HCT116 (cell line): ENCODE data around the gene CEBPA. TPM values are rescaled to one million over a fixed set of nuclear protein-coding genes. Genes with fewer than 3 reads are reported as not detected.

Experiments
- ATAC-seq: fragments of 200-7000 bp; cut with Tn5 transposase; 2 replicates; pipeline ENCODE4 v1.9.1; 2020; ENCODE audit warnings: mild to moderate bottlenecking, moderate library complexity
- BruUV-seq: library from RNA; stranded (reverse); fragments of 400-500 nt; replicated peaks from 2 replicates; lab custom pipeline; 2021; lab: Mats Ljungman, UMichigan
- CTCF ChIA-PET: fragments of 300-600 bp; sonication (Branson Sonifier 250); formaldehyde crosslinking; loops from one replicate; lab custom pipeline; 2021; ENCODE audit warnings: antibody characterized with exemption; lab: Charles Lee
- POLR2A ChIA-PET: fragments of 300-600, 350-600 bp; sonication (Branson Sonifier 250); formaldehyde crosslinking; loops from one replicate; lab custom pipeline; 2021; ENCODE audit warnings: antibody characterized with exemption; lab: Charles Lee
- RAD21 ChIA-PET, 2 experiments: fragments of 300-600 bp; sonication (Branson Sonifier 250); formaldehyde crosslinking; loops; one replicate each; lab custom pipeline; 2023; ENCODE audit warnings: low total read pairs in 2 of 2; ENCODE audit not compliant: uncharacterized antibody in 2 of 2, unreplicated experiment in 2 of 2, low non-redundant PET in 1 of 2; lab: Charles Lee
- DNase-seq: peaks from one replicate; pipeline ENCODE4 v3.0.0-alpha.2; 2010; ENCODE audit warnings: low read depth, low spot score
- H2AFZ ChIP-seq: fragments of 200-600 bp; shearing (Covaris generic), sonication (generic); 2 replicates; pipeline ENCODE4 v1.6.1; 2017; ENCODE audit warnings: low read depth, mixed run types, mixed read lengths, antibody characterized with exemption, low read length; ENCODE audit not compliant: poor library complexity, severe bottlenecking
- H3K27ac ChIP-seq: 2 replicates; pipeline ENCODE4 v1.5.1; 2012; ENCODE audit warnings: low read depth, low read length
- H3K27me3 ChIP-seq: fragments of 200-600 bp; sonication (generic); 2 replicates; pipeline ENCODE4 v1.6.1; 2016; ENCODE audit warnings: mixed run types, low read length, mixed read lengths; ENCODE audit not compliant: insufficient read depth
- H3K36me3 ChIP-seq, 2 experiments: fragments of 200-500 bp in 1 of 2; fragments of 200-600 bp in 1 of 2; sonication (Bioruptor generic) in 1 of 2; sonication (generic) in 1 of 2; 2 replicates each; pipeline versions ENCODE4 v1.5.1 to v1.6.1; 2014 to 2016; ENCODE audit warnings: low read length in 2 of 2, inconsistent platforms in 1 of 2, mixed read lengths in 1 of 2, mixed run types in 1 of 2; ENCODE audit not compliant: insufficient read depth in 2 of 2, control insufficient read depth in 1 of 2
- H3K4me1 ChIP-seq, 2 experiments: fragments of 200-600 bp in 1 of 2; sonication (generic) in 1 of 2; 2 replicates each; pipeline versions ENCODE4 v1.5.1 to v1.6.1; 2012 to 2017; ENCODE audit warnings: low read length in 2 of 2, inconsistent platforms in 1 of 2, mild to moderate bottlenecking in 1 of 2, mixed read lengths in 1 of 2, mixed run types in 1 of 2, moderate library complexity in 1 of 2; ENCODE audit not compliant: insufficient read depth in 2 of 2, control insufficient read depth in 1 of 2
- H3K4me2 ChIP-seq: fragments of 200-600 bp; sonication (generic); 2 replicates; pipeline ENCODE4 v1.6.1; 2017; ENCODE audit warnings: mixed run types, low read length, mixed read lengths
- H3K4me3 ChIP-seq, 2 experiments: fragments of 200-600 bp in 1 of 2; sonication (generic) in 1 of 2; replicated peaks in 1 of 2; 2 replicates each; pipeline ENCODE4 v1.5.1; 2011 to 2016; ENCODE audit warnings: low read length in 2 of 2, control low read depth in 1 of 2, low read depth in 1 of 2, mild to moderate bottlenecking in 1 of 2, mixed read lengths in 1 of 2, mixed run types in 1 of 2
- H3K79me2 ChIP-seq: fragments of 200-600 bp; sonication (generic); 2 replicates; pipeline ENCODE4 v1.6.1; 2017; ENCODE audit warnings: mild to moderate bottlenecking, mixed run types, low read length, moderate library complexity, mixed read lengths; ENCODE audit not compliant: insufficient read depth
- H3K9ac ChIP-seq: fragments of 200-600 bp; sonication (generic); 2 replicates; pipeline ENCODE4 v1.6.1; 2016; ENCODE audit warnings: low read length, mixed read lengths
- H3K9me2 ChIP-seq: fragments of 200-600 bp; sonication (generic), shearing (Covaris generic); 2 replicates; pipeline ENCODE4 v1.6.1; 2017; ENCODE audit warnings: mixed run types, mild to moderate bottlenecking, moderate library complexity; ENCODE audit not compliant: insufficient read depth
- H3K9me3 ChIP-seq, 2 experiments: fragments of 200-500 bp in 1 of 2; fragments of 200-600 bp in 1 of 2; sonication (Bioruptor generic) in 1 of 2; sonication (generic) in 1 of 2; 2 replicates each; pipeline ENCODE4 v1.6.1; 2014 to 2017; ENCODE audit warnings: low read length in 2 of 2, mixed read lengths in 2 of 2, inconsistent platforms in 1 of 2, low read depth in 1 of 2, mild to moderate bottlenecking in 1 of 2, mixed run types in 1 of 2, moderate library complexity in 1 of 2; ENCODE audit not compliant: control insufficient read depth in 1 of 2, insufficient read depth in 1 of 2
- H4K20me1 ChIP-seq: fragments of 200-600 bp; sonication (generic), shearing (Covaris generic); 2 replicates; pipeline ENCODE4 v1.6.1; 2017; ENCODE audit warnings: mixed run types, mild to moderate bottlenecking, moderate library complexity; ENCODE audit not compliant: insufficient read depth
- EGR1 ChIP-seq: IDR thresholded peaks from 2 replicates; pipeline ENCODE4 v1.6.1; 2012; ENCODE audit warnings: low read depth
- EZH2phosphoT487 ChIP-seq: fragments of 200-600 bp; IDR thresholded peaks from 2 replicates; pipeline ENCODE4 v1.6.1; 2018; ENCODE audit warnings: antibody characterized with exemption, borderline replicate concordance
- FOSL1 ChIP-seq: IDR thresholded peaks from 2 replicates; pipeline ENCODE4 v1.6.1; 2012; ENCODE audit warnings: low read depth
- JUND ChIP-seq: IDR thresholded peaks from 2 replicates; pipeline ENCODE4 v1.6.1; 2012
- SIN3A ChIP-seq: IDR thresholded peaks from 2 replicates; pipeline ENCODE4 v1.6.1; 2012; ENCODE audit warnings: low read depth
- ZBTB33 ChIP-seq: IDR thresholded peaks from 2 replicates; pipeline ENCODE4 v1.6.1; 2011; ENCODE audit warnings: mild to moderate bottlenecking, low read length, moderate library complexity; ENCODE audit not compliant: insufficient replicate concordance; ENCODE audit errors: extremely low read depth
- ZFX ChIP-seq: fragments of 450-650 bp; IDR thresholded peaks from 2 replicates; pipeline ENCODE4 v1.6.1; 2017
- intact Hi-C: fragments of 100-400 bp; cut with micrococcal nuclease; formaldehyde crosslinking; loops from 2 replicates; pipeline ENCODE4 v1.10.0; 2022
- total RNA-seq: library from RNA; stranded (reverse); gene quantifications from one replicate; pipeline ENCODE4 v1.2.1, GENCODE V29; 2021; ENCODE audit not compliant: unreplicated experiment
- TF ChIP-seq, protein P1 (sequence below): IDR thresholded peaks from 2 replicates; pipeline ENCODE4 v1.6.1; 2012

Gene CEBPA
- total RNA-seq, 1 experiment from 2014 or later: 7.0 TPM

- H3K9me3 ChIP-seq: no peaks in the 10 kb centered on the region
- no TSS peak for BruUV-seq
- peaks cover 16 to 25% of the 10 kb centered on the region in 2 experiments; a peak in 3 of 4 replicates for H3K4me1 ChIP-seq
- H4K20me1 ChIP-seq: no peaks in the 10 kb centered on the region
- no peaks in the 10 kb centered on the region for H3K79me2 ChIP-seq
- ChIA-PET CTCF (no interaction called here), POLR2A (interaction anchor here (0.7 to 1.6 kb wide), 2 partner anchors 7 to 82 kb away, joined by 3 to 5 read pairs; no protein-coding TSS in a partner anchor), RAD21 (no interaction called here)
- no peak for TF ChIP-seq EZH2phosphoT487
- TF ChIP-seq SIN3A: no peak
- TF ChIP-seq ZBTB33: no peak
- TF ChIP-seq, protein P1, sequence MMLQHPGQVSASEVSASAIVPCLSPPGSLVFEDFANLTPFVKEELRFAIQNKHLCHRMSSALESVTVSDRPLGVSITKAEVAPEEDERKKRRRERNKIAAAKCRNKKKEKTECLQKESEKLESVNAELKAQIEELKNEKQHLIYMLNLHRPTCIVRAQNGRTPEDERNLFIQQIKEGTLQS: no peak
- no peak for TF ChIP-seq EGR1
- no peak for TF ChIP-seq FOSL1
- TF ChIP-seq JUND: no peak
- no peak for TF ChIP-seq ZFX
- DNase-seq (no peak), ATAC-seq (no peak)
- H3K27ac ChIP-seq: no peak overlapping the region
- no peak overlapping the region for H2AFZ ChIP-seq
- H3K9me2 ChIP-seq: no peaks in the 10 kb centered on the region
- intact Hi-C loops: no loop called here
- H3K4me2 ChIP-seq: no peak overlapping the region
- no peak overlapping the region for H3K4me3 ChIP-seq
- no peaks in the 10 kb centered on the region for H3K27me3 ChIP-seq
- H3K36me3 ChIP-seq: no peaks in the 10 kb centered on the region
- H3K9ac ChIP-seq: no peak overlapping the region
These were observed 3.2 kb downstream of the CEBPA start for GRCh38 chr19:33299051-33299688.
